Effector memory CD4-positive, alpha-beta T cell (primary cell): ENCODE measurements around the gene KIF3C.
A peak's percentile ranks its signal among the peaks of the same experiment; 100 is the strongest.

Experiments
- DNase-seq, 3 donors: peaks; one replicate each; pipeline ENCODE4 v3.0.0-alpha.2; 2020
- H3K27ac ChIP-seq: 2 replicates; pipeline ENCODE4 v1.7.0; 2013; ENCODE audit warnings: mild to moderate bottlenecking, low read length, moderate library complexity; ENCODE audit not compliant: insufficient read depth, poor library complexity, severe bottlenecking
- H3K27me3 ChIP-seq: replicated peaks from 2 replicates; pipeline ENCODE4 v1.7.0; 2013; ENCODE audit warnings: mild to moderate bottlenecking, low read length; ENCODE audit not compliant: insufficient read depth, control insufficient read depth, poor library complexity, severe bottlenecking
- H3K36me3 ChIP-seq: 2 replicates; pipeline ENCODE4 v1.7.0; 2013; ENCODE audit warnings: mild to moderate bottlenecking, low read length, moderate library complexity; ENCODE audit not compliant: control insufficient read depth, insufficient read depth
- H3K4me1 ChIP-seq: 2 replicates; pipeline ENCODE4 v1.7.0; 2013; ENCODE audit warnings: low read length, mild to moderate bottlenecking; ENCODE audit not compliant: control insufficient read depth, insufficient read depth, poor library complexity, severe bottlenecking
- H3K4me3 ChIP-seq: 2 replicates; pipeline ENCODE4 v1.7.0; 2013; ENCODE audit warnings: low read length, low read depth, mild to moderate bottlenecking; ENCODE audit not compliant: insufficient read depth, poor library complexity, severe bottlenecking
- H3K9me3 ChIP-seq: 2 replicates; pipeline ENCODE4 v1.7.0; 2013; ENCODE audit warnings: mild to moderate bottlenecking, low read length, moderate library complexity; ENCODE audit not compliant: control insufficient read depth

KIF3C gene

DNA sequence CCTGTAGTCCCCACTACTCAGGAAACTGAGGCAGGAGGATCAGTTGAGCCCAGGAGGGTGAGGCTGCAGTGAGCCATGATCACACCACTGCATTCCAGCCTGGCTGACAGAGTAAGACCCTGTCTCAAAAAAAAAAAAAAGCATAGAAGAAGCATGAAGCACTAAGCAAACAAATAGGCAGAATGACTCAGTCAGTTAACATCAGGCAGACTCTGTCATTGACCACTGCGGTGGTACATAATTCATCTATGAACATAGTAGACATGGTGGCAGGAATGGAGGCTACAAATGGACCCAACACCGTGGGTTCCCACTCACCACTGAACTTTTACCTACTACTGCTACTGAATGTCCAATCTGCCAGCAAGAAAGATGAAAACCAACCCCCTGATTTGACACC is 96.4 kb downstream of the KIF3C start:
- Histone ChIP-seq H3K27me3 (no peaks in the 10 kb centered on the region), H3K9me3 (no peaks in the 10 kb centered on the region), H3K4me3 (no peak overlapping the region), H3K4me1 (no peaks in the 10 kb centered on the region), H3K36me3 (no peaks in the 10 kb centered on the region), H3K27ac (no peak overlapping the region)
- DNase-seq: no peak

DNA sequence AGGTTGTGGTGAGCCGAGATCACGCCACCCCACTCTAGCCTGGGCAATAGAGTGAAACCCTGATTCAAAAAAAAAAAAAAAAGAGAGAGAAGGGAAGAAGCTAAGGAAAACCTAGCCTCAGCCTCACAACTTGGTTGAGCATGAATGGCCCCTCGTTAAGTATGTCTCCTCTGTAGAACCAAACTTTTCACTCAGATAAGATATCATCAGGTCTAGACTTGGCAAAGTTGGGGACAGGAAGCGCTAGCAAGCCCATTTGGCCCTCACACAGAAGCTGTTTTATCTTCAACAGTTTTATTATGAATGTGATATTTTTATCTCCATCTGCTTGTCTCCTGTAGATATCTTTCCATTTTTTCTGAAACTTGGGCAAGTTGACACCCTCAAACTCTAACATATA is 100.5 kb downstream of the KIF3C start:
- H3K4me1 ChIP-seq: no peaks in the 10 kb centered on the region
- no peak overlapping the region for H3K4me3 ChIP-seq
- H3K36me3 ChIP-seq: no peaks in the 10 kb centered on the region
- no peak for DNase-seq
- no peaks in the 10 kb centered on the region for H3K27me3 ChIP-seq
- H3K27ac ChIP-seq: no peak overlapping the region
- H3K9me3 ChIP-seq: no peaks in the 10 kb centered on the region

DNA sequence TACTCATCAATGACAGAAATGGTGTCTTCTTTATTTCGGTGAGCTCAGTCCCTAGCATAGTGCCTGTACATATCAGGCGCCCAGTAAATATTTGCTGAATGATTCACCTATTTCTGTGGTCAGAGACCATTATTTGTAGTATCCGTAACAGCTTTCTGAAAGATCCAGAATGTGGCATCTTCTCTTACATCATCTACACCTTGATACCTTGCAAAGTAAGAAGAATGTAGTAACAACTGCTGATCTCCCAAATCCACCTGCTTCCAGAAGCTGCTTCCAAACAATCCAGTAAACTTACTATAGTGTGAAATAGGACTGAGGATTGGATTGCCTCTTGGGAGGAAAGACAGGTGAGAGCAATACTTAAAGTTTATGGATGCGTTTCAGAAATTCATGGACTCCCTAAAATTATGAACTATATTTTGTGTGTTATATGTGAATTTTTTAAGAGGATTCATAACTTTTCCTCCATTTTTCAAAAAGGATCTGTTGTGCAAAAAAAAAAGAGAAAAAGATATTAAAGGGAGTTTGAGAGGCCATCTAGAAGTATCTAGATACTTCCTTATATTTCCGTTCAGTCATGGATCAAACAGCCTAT is 103.1 kb downstream of the KIF3C start:
- DNase-seq: no peak
- Histone ChIP-seq H3K36me3 (no peaks in the 10 kb centered on the region), H3K4me1 (no peaks in the 10 kb centered on the region), H3K4me3 (no peak overlapping the region), H3K27me3 (no peaks in the 10 kb centered on the region), H3K9me3 (no peaks in the 10 kb centered on the region), H3K27ac (peak overlapping the region; percentile 50)

DNA sequence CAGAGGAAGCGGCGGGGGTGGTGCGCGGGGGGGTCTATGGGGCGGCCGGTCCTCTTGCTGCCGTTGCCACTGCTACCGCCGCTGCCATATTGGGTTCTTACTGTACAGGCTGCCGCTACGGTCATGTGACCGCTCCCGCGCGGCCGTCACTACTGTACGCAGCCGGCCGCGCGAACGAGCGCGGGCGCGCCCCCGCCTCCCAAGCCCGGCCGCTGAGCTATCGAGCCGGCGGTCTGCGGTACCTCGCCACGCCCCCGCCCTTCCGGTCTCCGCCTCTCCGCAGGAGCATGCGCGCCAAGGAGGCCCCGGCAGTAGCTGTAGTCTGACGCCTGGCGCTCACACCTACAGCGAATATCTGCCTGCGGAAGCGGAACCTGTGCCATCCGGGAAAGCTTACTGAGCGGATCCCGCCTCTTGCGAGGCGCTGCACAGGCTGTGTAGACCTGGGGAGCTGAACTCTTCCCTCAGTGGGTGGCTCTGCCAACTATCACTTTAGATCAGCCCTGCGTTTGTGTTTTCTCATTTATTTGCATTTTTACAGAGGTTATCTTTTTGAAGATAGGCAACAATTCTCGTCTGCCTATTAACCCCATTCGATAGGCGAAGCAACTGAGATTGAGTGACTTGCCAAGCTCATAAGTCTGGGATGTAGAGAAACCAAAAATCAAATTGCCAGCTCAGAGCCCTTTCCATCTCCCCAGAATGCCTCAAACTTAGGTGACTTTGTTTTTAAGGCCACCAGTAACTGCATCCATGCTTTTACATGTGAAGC is 103.8 kb downstream of the KIF3C start, which contains the start of gene ASXL2:
ASXL2 (minus strand) TSS at position 127 of the 772 bp plus-strand sequence. CDS start 265 bp downstream, outside the sequence.
- Histone ChIP-seq H3K9me3 (no peaks in the 10 kb centered on the region), H3K27me3 (no peaks in the 10 kb centered on the region), H3K4me1 (no peaks in the 10 kb centered on the region), H3K36me3 (no peaks in the 10 kb centered on the region), H3K4me3 (peak within 1 kb of the TSS; percentile 98), H3K27ac (peak within 1 kb of the TSS; percentile 96)
- peak; percentile 93 to 96 (median 96) for DNase-seq

DNA sequence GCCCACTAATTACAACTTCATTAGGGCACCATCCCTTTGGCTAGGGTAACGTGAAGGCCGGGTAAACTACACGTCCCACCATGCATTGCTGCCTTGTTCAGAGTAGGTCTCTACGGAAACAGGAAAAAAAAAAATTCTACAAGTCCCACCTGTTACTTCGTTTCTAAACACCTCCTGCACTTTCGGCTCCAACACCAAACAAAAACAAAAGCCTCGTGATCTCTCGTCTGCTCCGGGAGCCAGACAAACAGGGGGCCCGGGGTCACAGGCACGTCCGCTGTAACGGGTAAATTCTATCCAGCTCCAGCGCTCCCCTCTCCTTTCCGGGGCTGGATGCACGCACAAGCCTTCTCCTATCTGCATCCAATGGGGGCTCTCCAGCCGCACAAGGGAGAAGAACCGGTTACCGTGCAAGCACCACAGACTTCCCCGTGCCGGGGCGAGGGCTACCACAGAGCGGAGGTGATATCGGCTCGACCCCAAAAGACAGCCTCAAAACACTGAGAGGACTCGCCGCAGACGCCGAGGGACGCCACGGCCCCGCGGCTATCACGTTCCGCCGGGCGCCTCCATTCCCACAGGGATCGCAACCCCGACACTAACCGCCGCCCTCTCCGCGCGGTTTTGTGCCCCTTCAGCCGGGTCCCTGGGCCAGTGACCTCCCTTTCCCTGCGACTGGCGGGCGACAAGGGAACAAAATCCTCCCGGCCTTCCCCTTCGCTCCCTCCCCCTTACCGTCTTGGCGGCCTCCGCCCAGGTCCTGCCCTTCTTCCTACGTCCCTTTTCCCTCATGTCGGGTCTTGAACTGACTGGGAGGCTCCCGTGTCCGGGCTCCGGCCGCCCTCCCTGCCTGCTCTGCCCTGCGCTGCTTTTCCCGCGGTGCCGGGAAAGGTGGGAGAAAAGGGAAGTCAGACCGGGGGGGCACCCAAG is 104.6 kb downstream of the KIF3C start:
- Histone ChIP-seq H3K4me3 (peak overlapping the region; percentile 98), H3K9me3 (no peaks in the 10 kb centered on the region)

More for the DNA sequence above, 104.6 kb downstream of the KIF3C start:
- peak overlapping the region; percentile 96 for H3K27ac ChIP-seq
- H3K36me3 ChIP-seq: no peaks in the 10 kb centered on the region
- H3K27me3 ChIP-seq: no peaks in the 10 kb centered on the region
- peak; percentile 41 to 48 (median 48) for DNase-seq
- H3K4me1 ChIP-seq: no peaks in the 10 kb centered on the region
